ENCODE results near the gene DUS1L.
A peak's percentile ranks its signal among the peaks of the same experiment; 100 is the strongest.

DUS1L gene

GRCh38 chr17:82105882-82106687 lies 40.5 kb upstream of the DUS1L start:
- peak overlapping the region; percentile 52 for H3K4me3 ChIP-seq (ENCODE audit: low read depth, low read length)
- TF ChIP-seq, protein P1, sequence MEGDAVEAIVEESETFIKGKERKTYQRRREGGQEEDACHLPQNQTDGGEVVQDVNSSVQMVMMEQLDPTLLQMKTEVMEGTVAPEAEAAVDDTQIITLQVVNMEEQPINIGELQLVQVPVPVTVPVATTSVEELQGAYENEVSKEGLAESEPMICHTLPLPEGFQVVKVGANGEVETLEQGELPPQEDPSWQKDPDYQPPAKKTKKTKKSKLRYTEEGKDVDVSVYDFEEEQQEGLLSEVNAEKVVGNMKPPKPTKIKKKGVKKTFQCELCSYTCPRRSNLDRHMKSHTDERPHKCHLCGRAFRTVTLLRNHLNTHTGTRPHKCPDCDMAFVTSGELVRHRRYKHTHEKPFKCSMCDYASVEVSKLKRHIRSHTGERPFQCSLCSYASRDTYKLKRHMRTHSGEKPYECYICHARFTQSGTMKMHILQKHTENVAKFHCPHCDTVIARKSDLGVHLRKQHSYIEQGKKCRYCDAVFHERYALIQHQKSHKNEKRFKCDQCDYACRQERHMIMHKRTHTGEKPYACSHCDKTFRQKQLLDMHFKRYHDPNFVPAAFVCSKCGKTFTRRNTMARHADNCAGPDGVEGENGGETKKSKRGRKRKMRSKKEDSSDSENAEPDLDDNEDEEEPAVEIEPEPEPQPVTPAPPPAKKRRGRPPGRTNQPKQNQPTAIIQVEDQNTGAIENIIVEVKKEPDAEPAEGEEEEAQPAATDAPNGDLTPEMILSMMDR (IDR thresholded peaks at IDR 0.05; ENCODE audit: borderline replicate concordance, insufficient read depth, low read depth, low read length), result peak; percentile 66

DNA sequence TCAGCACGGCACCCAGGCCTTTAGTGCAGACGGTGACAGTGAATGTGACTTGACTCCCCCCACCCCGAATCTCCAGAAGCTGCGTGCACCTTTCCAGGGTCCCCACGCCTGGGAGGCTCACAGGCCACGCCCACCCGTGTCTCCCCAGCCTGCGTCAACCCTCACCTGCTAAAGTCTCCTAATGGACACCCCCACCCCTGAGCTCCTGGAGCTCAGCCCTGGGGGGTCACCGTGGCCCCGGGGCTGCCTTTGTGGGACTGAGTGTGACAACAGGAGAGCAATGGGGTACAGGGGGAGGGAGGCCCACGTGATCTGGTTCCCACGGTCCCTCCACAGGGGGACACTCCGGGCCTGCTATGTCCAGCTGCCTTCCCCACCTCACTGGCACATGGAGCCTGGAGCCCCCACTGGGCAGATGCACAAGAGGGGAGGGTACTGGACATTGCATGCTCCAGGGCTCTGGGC lies 39.8 kb upstream of the DUS1L start:
- TF ChIP-seq, protein P1 (IDR thresholded peaks at IDR 0.05; ENCODE audit: borderline replicate concordance, insufficient read depth, low read depth, low read length), result no peak
- peak overlapping the region; percentile 52 for H3K4me3 ChIP-seq (ENCODE audit: low read depth, low read length)

GRCh38 chr17:82104797-82105416 lies 39.3 kb upstream of the DUS1L start:
- TF ChIP-seq, protein P1 (IDR thresholded peaks at IDR 0.05; ENCODE audit: borderline replicate concordance, insufficient read depth, low read depth, low read length), result no peak
- H3K4me3 ChIP-seq (ENCODE audit: low read depth, low read length), result no peak overlapping the region

DNA sequence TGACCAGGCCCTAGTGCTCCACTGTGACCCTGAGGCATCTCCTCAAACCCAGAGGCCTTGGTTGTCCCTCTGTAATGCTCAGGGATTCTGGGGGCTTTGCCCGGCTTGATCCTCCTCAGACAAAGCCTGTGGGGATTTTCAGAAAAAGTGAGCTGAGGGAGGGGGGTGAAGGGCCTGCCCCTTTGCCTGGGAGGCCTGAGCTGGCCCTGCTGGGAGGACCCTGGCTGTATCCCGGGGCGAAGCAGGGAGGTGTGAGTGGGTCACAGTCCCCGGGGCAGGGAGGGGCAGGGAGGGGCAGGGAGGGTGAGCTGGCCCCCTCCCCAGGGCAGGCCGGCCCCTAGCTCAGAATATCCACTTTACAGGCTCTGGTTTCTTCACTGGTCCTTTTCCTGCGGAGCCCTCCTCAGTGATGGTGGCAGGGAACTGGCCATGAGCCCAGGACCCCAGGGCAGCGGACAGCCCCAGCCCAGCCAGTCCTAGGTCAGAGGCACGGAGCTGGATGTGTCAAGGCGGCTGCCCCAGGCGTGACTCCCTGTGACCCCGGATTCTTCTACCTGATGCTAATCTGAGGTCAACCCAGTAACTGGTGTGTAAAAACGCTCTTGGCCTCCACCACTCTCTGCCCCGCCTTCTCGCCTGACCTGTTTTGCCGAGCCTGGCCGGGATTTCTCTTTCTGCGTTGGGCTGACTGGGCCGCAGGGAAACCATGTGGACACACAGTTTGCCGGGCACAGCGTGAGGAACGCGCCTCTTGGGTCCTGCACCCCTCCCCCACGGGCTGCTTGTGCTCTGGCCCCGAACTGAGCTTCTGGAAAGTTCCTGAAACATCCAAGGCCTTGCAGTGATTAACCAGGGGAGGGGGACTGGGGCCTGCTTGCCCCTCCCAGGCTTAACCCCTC lies 38.2 kb upstream of the DUS1L start:
- no peak overlapping the region for H3K4me3 ChIP-seq (ENCODE audit: low read depth, low read length)
- TF ChIP-seq, protein P1 (IDR thresholded peaks at IDR 0.05; ENCODE audit: borderline replicate concordance, insufficient read depth, low read depth, low read length), result no peak

GRCh38 chr17:82101767-82102679 lies 36.4 kb upstream of the DUS1L start:
- TF ChIP-seq, protein P1 (IDR thresholded peaks at IDR 0.05; ENCODE audit: borderline replicate concordance, insufficient read depth, low read depth, low read length), result no peak
- no peak overlapping the region for H3K4me3 ChIP-seq (ENCODE audit: low read depth, low read length)

- H3K4me3 ChIP-seq (ENCODE audit: low read depth, low read length), result no peak overlapping the region
- TF ChIP-seq, protein P1 (IDR thresholded peaks at IDR 0.05; ENCODE audit: borderline replicate concordance, insufficient read depth, low read depth, low read length), result no peak
Measured at GRCh38 chr17:82101301-82101715, 35.7 kb upstream of the DUS1L start.

Data from GM12875 (cell line).